ENCODE results near the gene PLXNB3.
A peak's percentile ranks its signal among the peaks of the same experiment; 100 is the strongest.
"Not testable (repeated sequence)": the region's sequence is repeated elsewhere in the genome, so short reads cannot be mapped to it uniquely, and the experiment has no call there.

PLXNB3 gene

DNA sequence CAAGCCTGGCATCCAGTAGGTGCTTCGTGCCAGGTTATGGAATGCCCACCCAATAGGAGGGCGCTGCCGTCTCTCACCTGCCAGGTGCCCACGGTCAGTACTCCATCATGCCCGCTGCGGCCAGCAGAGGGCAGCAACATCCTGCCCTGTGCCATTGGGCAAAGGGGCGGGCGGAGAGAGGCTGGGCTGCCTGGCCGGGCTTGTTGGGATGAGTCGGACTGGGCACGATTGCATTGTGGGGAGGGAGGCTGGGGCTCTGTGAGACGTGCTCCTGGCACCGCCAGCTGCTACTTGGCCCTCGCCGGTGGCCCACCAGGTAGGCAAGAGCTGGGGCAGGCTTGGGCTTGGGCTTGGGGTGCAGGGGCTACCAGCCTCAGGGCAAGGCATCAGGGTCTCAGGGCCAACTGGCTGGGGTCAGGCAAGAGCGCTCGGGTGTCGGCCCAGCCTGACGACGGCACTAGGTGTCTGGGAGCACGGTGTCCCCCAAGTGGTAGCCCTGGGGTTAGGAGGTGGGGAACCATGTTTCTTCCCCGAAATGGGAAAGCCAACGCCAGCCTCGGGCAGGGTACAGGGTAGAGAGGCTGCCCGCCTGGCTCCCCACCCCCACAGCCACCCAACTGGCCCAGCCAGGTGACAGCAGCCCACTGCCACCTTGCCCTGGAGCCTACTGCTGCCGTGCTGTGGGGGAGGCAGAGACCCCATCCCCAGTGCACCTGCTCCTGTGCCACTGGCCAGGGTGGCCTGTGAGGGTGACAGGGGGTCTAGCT is at the start of gene PLXNB3:
PLXNB3 (plus strand) TSS at position 261 of the 767 bp plus-strand sequence. CDS start 1,287 bp downstream, outside the sequence.
- peak; percentile 76 for DNase-seq

DNA sequence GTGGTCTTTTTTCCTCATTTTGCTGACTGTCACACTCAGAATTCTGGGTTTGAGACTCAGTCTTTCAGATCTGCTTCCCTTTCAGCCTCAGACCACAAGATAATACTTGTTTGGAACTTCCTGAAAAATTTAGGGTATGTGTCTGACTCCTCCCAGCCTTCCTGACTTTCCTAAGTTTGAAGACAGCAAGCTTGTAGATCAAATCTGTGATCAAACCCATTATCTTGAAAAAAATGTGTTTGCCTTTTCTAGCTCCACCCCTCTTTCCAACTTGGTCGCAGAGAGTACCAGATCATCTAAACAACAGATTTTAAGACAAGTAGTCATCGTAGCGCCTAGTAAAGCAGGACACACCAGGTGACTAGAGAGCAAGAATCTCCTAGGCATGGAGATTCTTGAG is 49.8 kb upstream of the PLXNB3 start:
- DNase-seq, result no peak

- no peak for DNase-seq
Observed at GRCh38 chrX:153717445-153717844, 46.6 kb upstream of the PLXNB3 start.

DNA sequence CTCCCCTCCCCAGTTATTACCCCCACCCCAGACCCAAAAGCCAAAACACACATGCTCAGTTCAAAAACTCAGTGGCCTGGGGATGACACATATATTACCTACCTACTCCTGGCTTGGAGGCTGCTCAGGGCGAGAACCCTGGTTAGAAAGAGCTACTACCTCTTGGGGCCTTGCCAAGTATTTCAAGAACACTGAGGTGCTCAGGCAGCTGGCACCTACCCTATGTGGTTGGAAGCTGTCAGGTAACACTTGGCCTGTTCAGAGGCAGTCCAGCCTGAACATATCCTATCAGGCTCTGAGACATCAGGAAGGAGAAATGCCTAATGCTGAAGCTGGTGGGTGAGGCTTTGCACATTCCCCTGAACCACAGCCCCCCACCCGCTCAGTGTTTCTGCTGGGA is 44.8 kb upstream of the PLXNB3 start:
- no peak for DNase-seq

DNA sequence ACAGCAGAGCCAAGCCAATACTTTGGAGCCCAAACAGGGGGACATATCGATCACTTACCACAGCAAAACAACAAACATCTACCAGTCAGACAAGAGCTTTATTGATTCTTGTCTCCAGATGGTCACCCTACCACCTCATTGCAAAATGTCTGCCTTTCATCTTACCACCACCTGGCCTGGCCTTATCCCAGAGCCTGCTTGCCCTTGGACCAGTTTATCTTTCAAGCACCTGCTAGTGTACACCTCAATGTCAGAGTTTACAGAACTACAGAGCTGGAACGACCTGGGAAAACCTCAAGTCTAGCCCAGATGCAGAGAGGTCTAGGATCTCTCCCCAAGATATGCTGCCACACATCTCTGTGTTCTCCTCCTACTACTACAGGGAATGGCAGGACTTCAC is 44.3 kb upstream of the PLXNB3 start:
- DNase-seq, result no peak

- peak; percentile 3 for DNase-seq
Observed at GRCh38 chrX:153722704-153723350, 41.2 kb upstream of the PLXNB3 start.

GRCh38 chrX:153723351-153724251 is 40.4 kb upstream of the PLXNB3 start:
- DNase-seq, result peak; percentile 51

DNA sequence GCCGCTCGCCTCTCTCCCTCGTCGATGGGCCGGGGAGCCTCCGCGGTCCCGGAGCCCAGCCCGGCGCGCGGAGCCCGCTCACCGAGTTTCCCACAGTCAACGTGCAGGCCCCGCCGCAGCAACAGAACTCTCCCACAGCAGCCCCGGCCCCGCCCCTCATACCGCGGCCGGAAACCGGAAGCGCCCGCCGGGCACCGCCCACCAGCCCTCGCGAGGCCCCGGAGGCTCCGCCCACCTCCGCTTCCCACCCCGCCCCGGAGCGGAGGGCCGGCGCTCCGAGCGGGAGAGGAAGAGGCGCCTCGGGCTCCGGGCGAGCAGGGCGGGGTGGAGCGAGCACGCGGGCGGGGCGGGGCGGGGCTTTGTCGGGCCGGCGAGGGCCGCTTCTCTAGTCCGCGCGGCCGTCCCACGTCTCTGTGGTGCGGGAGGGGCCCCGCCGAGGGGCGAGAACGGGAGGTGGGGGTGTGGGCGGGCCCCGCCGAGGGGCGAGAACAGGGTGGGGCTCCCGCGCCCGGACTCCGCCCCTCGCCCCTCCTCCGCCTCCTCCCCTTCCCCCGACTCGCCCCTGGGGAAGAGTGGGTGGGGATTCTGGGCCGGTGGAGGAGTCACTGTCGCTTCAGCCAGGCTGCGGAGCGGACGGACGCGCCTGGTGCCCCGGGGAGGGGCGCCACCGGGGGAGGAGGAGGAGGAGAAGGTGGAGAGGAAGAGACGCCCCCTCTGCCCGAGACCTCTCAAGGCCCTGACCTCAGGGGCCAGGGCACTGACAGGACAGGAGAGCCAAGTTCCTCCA is 39.6 kb upstream of the PLXNB3 start, which contains the start of the genes ABCD1 and BCAP31:
ABCD1 (plus strand) TSS at position 605 of the 787 bp plus-strand sequence. CDS start 411 bp downstream, outside the sequence.
BCAP31 (minus strand) TSS at position 136 of the 787 bp plus-strand sequence. CDS start 1,143 bp downstream, outside the sequence.
- peak; percentile 85 for DNase-seq

DNA sequence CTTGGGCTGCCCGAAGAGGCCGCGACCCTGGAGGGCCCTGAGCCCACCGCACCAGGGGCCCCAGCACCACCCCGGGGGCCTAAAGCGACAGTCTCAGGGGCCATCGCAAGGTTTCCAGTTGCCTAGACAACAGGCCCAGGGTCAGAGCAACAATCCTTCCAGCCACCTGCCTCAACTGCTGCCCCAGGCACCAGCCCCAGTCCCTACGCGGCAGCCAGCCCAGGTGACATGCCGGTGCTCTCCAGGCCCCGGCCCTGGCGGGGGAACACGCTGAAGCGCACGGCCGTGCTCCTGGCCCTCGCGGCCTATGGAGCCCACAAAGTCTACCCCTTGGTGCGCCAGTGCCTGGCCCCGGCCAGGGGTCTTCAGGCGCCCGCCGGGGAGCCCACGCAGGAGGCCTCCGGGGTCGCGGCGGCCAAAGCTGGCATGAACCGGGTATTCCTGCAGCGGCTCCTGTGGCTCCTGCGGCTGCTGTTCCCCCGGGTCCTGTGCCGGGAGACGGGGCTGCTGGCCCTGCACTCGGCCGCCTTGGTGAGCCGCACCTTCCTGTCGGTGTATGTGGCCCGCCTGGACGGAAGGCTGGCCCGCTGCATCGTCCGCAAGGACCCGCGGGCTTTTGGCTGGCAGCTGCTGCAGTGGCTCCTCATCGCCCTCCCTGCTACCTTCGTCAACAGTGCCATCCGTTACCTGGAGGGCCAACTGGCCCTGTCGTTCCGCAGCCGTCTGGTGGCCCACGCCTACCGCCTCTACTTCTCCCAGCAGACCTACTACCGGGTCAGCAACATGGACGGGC is 38.8 kb upstream of the PLXNB3 start:
- DNase-seq, result peak; percentile 5

DNA sequence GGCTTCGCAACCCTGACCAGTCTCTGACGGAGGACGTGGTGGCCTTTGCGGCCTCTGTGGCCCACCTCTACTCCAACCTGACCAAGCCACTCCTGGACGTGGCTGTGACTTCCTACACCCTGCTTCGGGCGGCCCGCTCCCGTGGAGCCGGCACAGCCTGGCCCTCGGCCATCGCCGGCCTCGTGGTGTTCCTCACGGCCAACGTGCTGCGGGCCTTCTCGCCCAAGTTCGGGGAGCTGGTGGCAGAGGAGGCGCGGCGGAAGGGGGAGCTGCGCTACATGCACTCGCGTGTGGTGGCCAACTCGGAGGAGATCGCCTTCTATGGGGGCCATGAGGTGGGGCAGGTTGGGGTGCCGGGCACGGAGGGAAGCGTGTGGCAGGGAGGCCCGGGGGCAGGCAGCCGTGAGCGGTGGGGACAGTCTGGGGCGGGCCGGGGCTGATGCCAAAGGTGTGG is 38.2 kb upstream of the PLXNB3 start:
- DNase-seq, result no peak

GRCh38 chrX:153726286-153727122 is 37.5 kb upstream of the PLXNB3 start:
- DNase-seq, result peak; percentile 24

DNA sequence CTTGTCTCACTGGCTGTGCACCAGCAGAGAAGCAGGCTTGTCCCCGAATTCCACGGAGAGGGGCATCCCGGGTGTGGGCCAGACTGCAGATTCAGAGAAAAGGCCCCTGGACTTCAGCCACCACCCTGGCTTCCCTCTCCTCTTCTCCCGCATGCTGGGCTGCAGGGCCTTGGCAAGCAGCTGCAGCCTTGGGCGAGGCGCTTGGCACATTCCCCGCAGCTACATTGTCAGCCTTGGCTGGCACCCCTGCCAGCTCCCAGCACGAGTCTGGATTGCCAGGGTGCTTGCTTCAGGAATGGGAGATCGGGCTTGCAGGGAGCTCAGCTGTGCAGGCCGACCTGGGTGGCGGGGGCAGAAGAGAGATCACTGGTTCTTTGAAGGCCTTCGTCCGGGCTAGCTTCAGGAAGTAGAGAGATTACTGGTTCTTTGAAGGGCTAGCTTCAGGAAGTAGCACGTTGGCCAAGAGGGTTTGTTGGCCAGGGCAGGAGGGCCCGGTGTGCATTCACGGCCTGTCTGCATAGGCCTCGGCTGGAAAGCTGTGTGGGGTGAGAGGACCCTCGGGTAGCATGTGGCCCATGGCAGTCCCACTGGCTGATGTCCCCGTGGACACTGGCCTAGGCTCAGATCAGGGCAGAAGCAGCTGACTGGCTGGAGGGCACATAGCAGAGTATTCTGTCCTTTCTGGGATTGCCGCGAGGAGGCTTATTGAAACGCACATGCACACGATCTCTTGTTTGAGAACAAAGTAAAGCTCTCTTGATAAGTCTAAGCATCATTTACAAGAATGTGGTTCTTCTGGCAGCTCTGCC is 36.7 kb upstream of the PLXNB3 start:
- DNase-seq, result no peak

DNA sequence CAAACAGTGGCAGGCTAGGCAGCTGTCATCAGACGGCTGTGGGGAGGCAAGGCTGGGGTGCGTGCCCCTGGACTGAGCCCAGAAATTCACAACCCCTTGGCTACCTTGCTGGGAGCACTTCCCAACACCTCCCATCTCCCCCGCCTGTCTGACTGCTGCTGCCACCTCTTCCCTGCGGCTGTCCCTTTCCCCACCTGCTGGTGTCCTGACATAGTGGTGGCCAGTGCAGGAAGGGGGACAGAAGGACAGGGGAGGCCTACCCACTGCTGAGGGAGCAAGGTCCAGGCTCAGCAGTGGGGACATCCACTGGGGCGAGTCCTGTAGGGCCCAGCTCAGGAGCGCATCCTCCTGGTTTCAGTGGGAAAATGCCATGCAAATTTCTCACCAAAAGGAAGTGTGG is 36.0 kb upstream of the PLXNB3 start:
- no peak for DNase-seq

GRCh38 chrX:153728951-153729631 is 35.0 kb upstream of the PLXNB3 start:
- no peak for DNase-seq

GRCh38 chrX:153730115-153730514 is 33.9 kb upstream of the PLXNB3 start:
- not testable (repeated sequence) for DNase-seq

GRCh38 chrX:153731117-153731844 is 32.8 kb upstream of the PLXNB3 start:
- no peak for DNase-seq

GRCh38 chrX:153731845-153732215 is 32.2 kb upstream of the PLXNB3 start:
- no peak for DNase-seq

- DNase-seq, result no peak
Observed at GRCh38 chrX:153732401-153732800, 31.6 kb upstream of the PLXNB3 start.
